GM19463 (cell line): ENCODE measurements around the gene CALR.
"Not testable (repeated sequence)": the region's sequence is repeated elsewhere in the genome, so short reads cannot be mapped to it uniquely, and the experiment has no call there.

Experiments
- ATAC-seq: cut with Tn5 transposase; IDR thresholded peaks from one replicate; pipeline ENCODE4 v1.9.1; 2021; ENCODE audit warnings: mild to moderate bottlenecking, moderate library complexity; ENCODE audit not compliant: unreplicated experiment

CALR gene

GRCh38 chr19:12933287-12934072 is 4.9 kb upstream of the CALR start, which contains the start of gene FARSA:
Gene FARSA (minus strand): TSS chr19:12933711. CDS start chr19:12933696, 15 bp downstream.
- peak; percentile 38 for ATAC-seq

DNA sequence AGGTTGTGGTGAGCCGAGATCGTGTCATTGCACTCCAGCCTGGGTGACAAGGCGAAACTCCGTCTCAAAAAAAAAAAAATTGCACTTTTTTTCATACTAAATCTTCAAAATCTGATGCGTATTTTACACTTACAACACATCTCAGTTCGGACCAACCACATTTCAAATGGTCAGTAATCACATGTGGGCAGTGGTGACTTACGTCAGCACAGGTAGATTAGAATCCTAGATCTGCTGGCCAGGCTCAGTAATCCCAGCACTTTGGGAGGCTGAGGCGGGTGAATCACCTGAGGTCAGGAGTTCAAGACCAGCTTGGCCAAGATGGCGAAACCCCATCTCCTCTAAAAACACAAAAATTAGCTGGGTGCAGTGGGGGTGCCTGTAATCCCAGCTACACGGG is 3.3 kb upstream of the CALR start:
- no peak for ATAC-seq

DNA sequence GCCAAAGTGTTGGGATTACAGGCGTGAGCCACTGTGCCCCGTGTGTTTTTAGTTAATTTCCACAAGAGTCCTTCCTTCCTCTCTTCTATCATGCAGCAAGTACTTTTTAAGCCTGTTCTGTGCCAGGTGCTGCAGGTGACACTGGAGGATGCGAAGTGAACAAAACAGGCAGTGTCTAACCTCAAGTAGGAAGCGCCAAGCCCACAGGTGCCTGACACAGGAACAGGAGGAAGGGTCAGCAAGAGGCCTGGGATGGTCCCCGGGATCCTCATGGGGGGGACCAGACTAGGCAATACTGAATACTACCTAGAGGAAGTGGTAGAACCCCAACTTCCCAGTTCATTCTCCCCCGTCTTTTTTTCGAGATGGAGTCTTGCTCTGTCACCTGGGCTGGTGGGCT is 1.8 kb upstream of the CALR start:
- ATAC-seq = no peak

- ATAC-seq = no peak
Observed at GRCh38 chr19:12937093-12937926, 1.1 kb upstream of the CALR start.

- no peak for ATAC-seq
Observed at GRCh38 chr19:12938779-12939601, 581 bp downstream of the CALR start.

DNA sequence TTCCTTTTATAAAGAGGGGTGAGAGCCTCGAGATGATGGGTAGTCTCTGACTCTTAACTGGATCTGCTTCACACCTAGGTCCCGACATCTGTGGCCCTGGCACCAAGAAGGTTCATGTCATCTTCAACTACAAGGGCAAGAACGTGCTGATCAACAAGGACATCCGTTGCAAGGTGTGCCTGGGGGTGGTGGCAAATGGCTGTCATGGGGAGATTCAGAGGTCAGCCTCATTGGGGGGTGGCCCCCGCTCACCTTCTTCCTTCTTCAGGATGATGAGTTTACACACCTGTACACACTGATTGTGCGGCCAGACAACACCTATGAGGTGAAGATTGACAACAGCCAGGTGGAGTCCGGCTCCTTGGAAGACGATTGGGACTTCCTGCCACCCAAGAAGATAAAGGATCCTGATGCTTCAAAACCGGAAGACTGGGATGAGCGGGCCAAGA is 1.6 kb downstream of the CALR start:
- ATAC-seq = no peak

GRCh38 chr19:12940897-12941296 is 2.5 kb downstream of the CALR start:
- no peak for ATAC-seq

DNA sequence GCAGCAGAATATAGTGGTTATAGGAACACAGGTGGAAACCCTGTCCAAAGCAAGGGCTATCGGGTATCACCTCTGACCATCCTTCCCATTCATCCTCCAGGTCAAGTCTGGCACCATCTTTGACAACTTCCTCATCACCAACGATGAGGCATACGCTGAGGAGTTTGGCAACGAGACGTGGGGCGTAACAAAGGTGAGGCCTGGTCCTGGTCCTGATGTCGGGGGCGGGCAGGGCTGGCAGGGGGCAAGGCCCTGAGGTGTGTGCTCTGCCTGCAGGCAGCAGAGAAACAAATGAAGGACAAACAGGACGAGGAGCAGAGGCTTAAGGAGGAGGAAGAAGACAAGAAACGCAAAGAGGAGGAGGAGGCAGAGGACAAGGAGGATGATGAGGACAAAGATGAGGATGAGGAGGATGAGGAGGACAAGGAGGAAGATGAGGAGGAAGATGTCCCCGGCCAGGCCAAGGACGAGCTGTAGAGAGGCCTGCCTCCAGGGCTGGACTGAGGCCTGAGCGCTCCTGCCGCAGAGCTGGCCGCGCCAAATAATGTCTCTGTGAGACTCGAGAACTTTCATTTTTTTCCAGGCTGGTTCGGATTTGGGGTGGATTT is 5.1 kb downstream of the CALR start:
- ATAC-seq = no peak

GRCh38 chr19:12944104-12944674 is 5.8 kb downstream of the CALR start:
- no peak for ATAC-seq

DNA sequence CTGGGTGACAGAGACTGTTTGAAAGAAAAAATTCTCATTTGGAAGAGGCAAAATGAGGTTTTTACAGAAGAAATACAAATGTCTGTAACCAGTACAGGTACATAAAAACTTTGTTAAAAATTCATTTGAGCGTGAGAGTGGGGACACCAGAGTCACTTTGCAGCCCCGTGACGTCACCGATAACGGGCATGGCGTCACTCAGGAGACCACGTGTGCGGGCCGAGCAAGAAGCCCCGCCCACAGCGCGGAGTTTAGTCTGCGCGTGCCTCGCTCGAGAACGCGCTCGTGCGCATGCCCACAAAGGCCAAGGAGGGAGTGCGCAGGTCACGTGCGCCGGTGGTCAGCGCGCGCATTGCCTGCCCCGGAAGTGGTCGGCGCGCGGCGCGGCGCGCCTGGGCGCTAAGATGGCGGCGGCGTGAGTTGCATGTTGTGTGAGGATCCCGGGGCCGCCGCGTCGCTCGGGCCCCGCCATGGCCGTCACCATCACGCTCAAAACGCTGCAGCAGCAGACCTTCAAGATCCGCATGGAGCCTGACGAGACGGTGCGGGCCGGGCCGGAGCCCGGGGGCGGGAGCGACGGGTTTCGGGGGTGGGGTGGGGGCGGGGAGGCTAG is 7.2 kb downstream of the CALR start, which contains the start of gene RAD23A:
Gene RAD23A (plus strand): TSS at position 384 of the 613 bp plus-strand sequence. CDS start 87 bp downstream, at position 471.
- ATAC-seq = peak; percentile 74

DNA sequence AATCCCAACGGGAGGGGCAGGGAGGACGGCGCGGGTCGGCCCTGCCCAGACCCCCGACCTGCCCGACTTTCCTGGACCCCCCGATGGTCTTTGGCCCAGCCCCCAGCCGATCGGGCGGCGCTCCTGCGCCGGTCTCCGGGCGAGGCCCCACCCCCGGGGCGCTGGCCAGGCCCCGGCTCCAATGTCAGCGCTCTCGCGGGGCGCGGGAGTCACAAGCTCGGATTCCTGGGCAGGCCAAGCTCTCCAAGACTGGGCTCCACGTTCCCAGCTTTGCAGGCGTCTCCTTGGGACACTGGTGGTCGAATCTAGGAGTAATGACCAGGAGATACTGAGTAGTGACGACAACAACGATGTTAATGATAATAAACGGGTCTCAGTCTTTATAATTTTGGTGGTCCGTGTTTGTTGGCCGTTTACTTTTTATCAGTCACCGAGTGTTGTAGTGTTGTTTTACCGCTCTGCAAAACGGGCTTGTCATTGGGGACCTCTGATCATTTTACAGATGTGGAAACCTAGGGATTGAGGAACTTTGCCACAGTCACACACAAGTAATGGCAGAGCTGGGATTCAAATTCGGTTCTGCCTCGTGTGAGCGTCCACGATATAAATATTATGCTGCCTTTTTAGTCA is 7.8 kb downstream of the CALR start:
- peak; percentile 40 for ATAC-seq

DNA sequence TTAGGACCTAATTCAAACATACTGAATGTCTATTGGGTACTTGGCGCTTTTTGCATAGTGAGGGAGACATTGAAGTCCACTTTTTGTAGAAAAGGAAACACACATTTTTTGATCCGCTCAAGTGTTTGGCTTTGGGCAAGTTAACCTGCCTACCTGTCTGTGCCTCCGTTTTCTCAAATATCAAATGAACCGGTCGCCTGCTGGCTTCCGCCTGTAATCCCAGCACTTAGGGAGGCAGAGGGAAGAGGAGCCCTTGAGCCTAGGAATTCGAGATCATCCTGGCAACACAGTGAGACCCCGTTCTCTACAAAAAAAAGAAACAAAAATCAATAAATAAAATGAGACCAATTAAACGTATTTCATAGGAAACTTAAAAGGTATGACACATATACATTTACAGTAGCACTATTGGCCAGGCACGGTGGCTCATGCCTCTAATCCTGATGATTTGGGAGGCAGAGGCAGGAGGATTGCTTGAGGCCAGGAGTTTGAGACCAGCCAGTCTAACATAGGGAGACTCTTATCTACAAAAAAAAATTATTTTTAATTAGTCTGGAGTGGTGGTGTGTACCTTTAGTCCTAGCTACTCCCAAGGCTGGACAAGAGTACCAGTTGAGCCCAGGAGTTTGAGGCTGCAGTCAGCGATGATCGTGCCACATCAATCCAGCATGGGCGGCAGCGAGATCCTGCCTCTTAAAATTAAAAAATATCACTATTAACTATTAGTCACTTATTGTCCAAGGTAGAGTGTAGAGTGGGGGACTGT is 8.5 kb downstream of the CALR start:
- ATAC-seq = no peak

- no peak for ATAC-seq
Observed at GRCh38 chr19:12947702-12948611, 9.5 kb downstream of the CALR start.

DNA sequence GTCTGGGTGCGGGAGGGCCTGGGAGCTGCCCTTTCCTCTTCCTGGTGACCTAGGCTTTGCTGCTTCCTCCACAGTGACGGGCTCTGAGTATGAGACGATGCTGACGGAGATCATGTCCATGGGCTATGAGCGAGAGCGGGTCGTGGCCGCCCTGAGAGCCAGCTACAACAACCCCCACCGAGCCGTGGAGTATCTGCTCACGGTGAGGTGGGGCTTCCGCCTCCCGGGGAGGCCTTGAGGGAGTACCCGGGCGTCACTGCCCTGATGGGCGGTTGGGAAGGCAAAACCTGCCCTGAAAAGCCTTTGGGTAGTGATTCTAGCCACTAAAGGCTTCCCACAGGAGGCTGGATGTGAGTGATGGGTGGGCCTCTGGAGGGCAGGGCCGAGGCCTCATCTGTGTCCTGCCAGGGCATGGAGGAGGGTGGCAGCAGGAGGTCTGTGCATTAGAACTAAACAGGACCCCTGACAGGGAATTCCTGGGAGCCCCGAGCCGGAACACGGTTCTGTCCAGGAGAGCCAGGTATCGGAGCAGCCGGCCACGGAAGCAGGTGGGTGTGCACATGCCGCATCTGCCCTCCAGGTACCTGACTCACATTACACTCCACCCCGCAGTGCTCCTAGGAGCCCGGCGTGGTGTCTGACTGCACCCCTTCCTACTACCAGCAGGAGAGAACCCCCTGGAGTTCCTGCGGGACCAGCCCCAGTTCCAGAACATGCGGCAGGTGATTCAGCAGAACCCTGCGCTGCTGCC is 10.4 kb downstream of the CALR start:
- no peak for ATAC-seq

- no peak for ATAC-seq
Observed at GRCh38 chr19:12949363-12950283, 11.2 kb downstream of the CALR start.

- not testable (repeated sequence) for ATAC-seq
Observed at GRCh38 chr19:12952050-12952449, 13.6 kb downstream of the CALR start.
